ENCODE data around the gene ZNRF3.

DNA sequence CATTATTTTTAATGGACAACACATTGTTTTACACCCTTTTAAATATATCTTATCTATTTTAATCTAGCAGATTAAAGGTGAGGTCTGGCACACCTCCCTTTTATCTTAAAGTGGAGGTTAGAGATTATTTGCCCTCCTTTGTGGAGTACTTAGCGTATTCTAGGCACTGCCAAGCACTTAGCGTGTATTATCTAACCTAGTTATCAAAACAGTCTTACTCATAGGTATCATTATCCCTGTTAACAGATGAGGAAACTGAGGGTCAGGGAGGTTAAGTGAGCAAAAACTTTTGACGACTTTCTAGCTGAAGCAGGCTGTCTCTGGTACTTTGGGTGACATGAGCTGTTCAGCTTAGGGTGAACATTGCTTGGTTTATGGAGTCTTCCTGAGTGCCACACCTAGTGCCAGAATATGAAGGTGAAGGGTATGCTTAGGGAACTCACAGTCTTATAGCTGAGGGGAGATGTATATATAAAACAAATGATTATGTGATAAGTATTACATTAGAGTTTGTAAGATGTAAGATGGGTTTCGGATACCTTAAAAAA, 55.0 kb downstream of the ZNRF3 start:
- TF ChIP-seq, protein P1, sequence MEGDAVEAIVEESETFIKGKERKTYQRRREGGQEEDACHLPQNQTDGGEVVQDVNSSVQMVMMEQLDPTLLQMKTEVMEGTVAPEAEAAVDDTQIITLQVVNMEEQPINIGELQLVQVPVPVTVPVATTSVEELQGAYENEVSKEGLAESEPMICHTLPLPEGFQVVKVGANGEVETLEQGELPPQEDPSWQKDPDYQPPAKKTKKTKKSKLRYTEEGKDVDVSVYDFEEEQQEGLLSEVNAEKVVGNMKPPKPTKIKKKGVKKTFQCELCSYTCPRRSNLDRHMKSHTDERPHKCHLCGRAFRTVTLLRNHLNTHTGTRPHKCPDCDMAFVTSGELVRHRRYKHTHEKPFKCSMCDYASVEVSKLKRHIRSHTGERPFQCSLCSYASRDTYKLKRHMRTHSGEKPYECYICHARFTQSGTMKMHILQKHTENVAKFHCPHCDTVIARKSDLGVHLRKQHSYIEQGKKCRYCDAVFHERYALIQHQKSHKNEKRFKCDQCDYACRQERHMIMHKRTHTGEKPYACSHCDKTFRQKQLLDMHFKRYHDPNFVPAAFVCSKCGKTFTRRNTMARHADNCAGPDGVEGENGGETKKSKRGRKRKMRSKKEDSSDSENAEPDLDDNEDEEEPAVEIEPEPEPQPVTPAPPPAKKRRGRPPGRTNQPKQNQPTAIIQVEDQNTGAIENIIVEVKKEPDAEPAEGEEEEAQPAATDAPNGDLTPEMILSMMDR (IDR thresholded peaks at IDR 0.05; ENCODE audit: insufficient read depth, low read depth, low read length) = no peak
- no peak for TF ChIP-seq EZH2 (IDR thresholded peaks at IDR 0.05; ENCODE audit: insufficient read depth, low read length)
